Trophoblast cell (in vitro differentiated cells and primary cell): Measurements from ENCODE around the gene PPAN.

Experiments used
- DNase-seq, 2 donors: peaks; one replicate each; pipeline ENCODE4 v3.0.0-alpha.2; 2016
- H2AFZ ChIP-seq: 2 replicates; pipeline ENCODE4 v1.6.1; 2013; ENCODE audit warnings: low read length, moderate library complexity, mild to moderate bottlenecking; ENCODE audit not compliant: insufficient read depth, poor library complexity
- H2AK5ac ChIP-seq: 2 replicates; pipeline ENCODE4 v1.6.1; 2013; ENCODE audit warnings: mild to moderate bottlenecking, low read length
- H2BK120ac ChIP-seq: 2 replicates; pipeline ENCODE4 v1.6.1; 2013; ENCODE audit warnings: low read length, mild to moderate bottlenecking, moderate library complexity; ENCODE audit not compliant: insufficient read depth, poor library complexity
- H2BK12ac ChIP-seq: 2 replicates; pipeline ENCODE4 v1.6.1; 2013; ENCODE audit warnings: mild to moderate bottlenecking, low read length, moderate library complexity
- H2BK5ac ChIP-seq: 2 replicates; pipeline ENCODE4 v1.6.1; 2013; ENCODE audit warnings: low read length, low read depth, moderate library complexity, mild to moderate bottlenecking; ENCODE audit not compliant: poor library complexity
- H3K14ac ChIP-seq: 2 replicates; pipeline ENCODE4 v1.6.1; 2013; ENCODE audit warnings: mild to moderate bottlenecking, low read length
- H3K18ac ChIP-seq: 2 replicates; pipeline ENCODE4 v1.6.1; 2013; ENCODE audit warnings: mild to moderate bottlenecking, low read length
- H3K23ac ChIP-seq: 2 replicates; pipeline ENCODE4 v1.6.1; 2013; ENCODE audit warnings: low read length
- H3K27ac ChIP-seq: 2 replicates; pipeline ENCODE4 v1.5.1; 2013; ENCODE audit warnings: low read depth, mild to moderate bottlenecking, inconsistent platforms, low read length, moderate library complexity
- H3K27me3 ChIP-seq: 2 replicates; pipeline ENCODE4 v1.6.1; 2013; ENCODE audit warnings: inconsistent platforms, mild to moderate bottlenecking, low read length, moderate library complexity; ENCODE audit not compliant: insufficient read depth
- H3K36me3 ChIP-seq, 2 experiments: 1 replicate in 1 of 2; 2 replicates in 1 of 2; pipeline ENCODE4 v1.6.1; 2013; ENCODE audit warnings: low read length in 2 of 2, mild to moderate bottlenecking in 2 of 2, moderate library complexity in 1 of 2; ENCODE audit not compliant: insufficient read depth in 2 of 2, control insufficient read depth in 1 of 2
- H3K4ac ChIP-seq: 2 replicates; pipeline ENCODE4 v1.6.1; 2013; ENCODE audit warnings: low read depth, mild to moderate bottlenecking, low read length, moderate library complexity
- H3K4me1 ChIP-seq, 2 experiments: 1 replicate in 1 of 2; 2 replicates in 1 of 2; pipeline ENCODE4 v1.6.1; 2013; ENCODE audit warnings: low read length in 2 of 2, mild to moderate bottlenecking in 2 of 2, moderate library complexity in 1 of 2; ENCODE audit not compliant: insufficient read depth in 2 of 2, control insufficient read depth in 1 of 2
- H3K4me2 ChIP-seq: 2 replicates; pipeline ENCODE4 v1.6.1; 2013; ENCODE audit warnings: inconsistent platforms, mild to moderate bottlenecking, low read length, moderate library complexity
- H3K4me3 ChIP-seq: 2 replicates; pipeline ENCODE4 v1.5.1; 2013; ENCODE audit warnings: mild to moderate bottlenecking, low read depth, low read length, inconsistent platforms
- H3K79me1 ChIP-seq: one replicate; pipeline ENCODE4 v1.6.1; 2013; ENCODE audit warnings: low read length
- H3K79me2 ChIP-seq: 2 replicates; pipeline ENCODE4 v1.6.1; 2013; ENCODE audit warnings: low read length, mild to moderate bottlenecking; ENCODE audit not compliant: control insufficient read depth, insufficient read depth, poor library complexity
- H3K9ac ChIP-seq: 2 replicates; pipeline ENCODE4 v1.6.1; 2013; ENCODE audit warnings: mild to moderate bottlenecking, low read length
- H3K9me3 ChIP-seq: 2 replicates; pipeline ENCODE4 v1.6.1; 2013; ENCODE audit warnings: low read depth, mild to moderate bottlenecking, control low read depth, inconsistent platforms, low read length; ENCODE audit not compliant: insufficient read depth
- H4K12ac ChIP-seq: 2 replicates; pipeline ENCODE4 v1.6.1; 2013; ENCODE audit warnings: low read depth, mild to moderate bottlenecking, low read length, moderate library complexity
- H4K8ac ChIP-seq: 2 replicates; pipeline ENCODE4 v1.6.1; 2013; ENCODE audit warnings: low read depth, mild to moderate bottlenecking, low read length, moderate library complexity
- H4K91ac ChIP-seq: one replicate; pipeline ENCODE4 v1.6.1; 2013; ENCODE audit warnings: low read depth, mild to moderate bottlenecking, low read length, moderate library complexity
- WGBS: extraction: QIAGEN DNeasy Blood & Tissue Kit; methylation state at CpG from one replicate; pipeline ENCODE4 v1.1.7; 2013; ENCODE audit warnings: missing lambda C conversion rate; ENCODE audit not compliant: insufficient read length, insufficient coverage; ENCODE audit errors: extremely low coverage; 5-methylcytosine and 5-hydroxymethylcytosine counted together

Gene PPAN

DNA sequence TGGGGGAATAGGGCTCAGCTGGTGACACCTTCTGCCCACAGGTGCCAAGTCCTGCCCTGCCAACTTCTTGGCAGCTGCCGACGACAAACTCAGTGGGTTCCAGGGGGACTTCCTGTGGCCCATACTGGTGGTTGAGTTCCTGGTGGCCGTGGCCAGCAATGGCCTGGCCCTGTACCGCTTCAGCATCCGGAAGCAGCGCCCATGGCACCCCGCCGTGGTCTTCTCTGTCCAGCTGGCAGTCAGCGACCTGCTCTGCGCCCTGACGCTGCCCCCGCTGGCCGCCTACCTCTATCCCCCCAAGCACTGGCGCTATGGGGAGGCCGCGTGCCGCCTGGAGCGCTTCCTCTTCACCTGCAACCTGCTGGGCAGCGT is 7.4 kb downstream of the PPAN start:
- no peak overlapping the region for H3K4ac ChIP-seq
- no peak for DNase-seq
- H3K4me1 ChIP-seq = peaks cover 0 to 2% of the 10 kb centered on the region in 2 experiments
- no peak overlapping the region for H3K14ac ChIP-seq
- H2BK12ac ChIP-seq = no peak overlapping the region
- H3K4me3 ChIP-seq = no peak overlapping the region
- peaks cover 66 to 74% of the 10 kb centered on the region in 2 experiments for H3K36me3 ChIP-seq
- no peak overlapping the region for H3K4me2 ChIP-seq
- H3K23ac ChIP-seq = no peak overlapping the region
- H3K79me1 ChIP-seq = no peaks in the 10 kb centered on the region
- H3K27ac ChIP-seq = no peak overlapping the region
- H2BK5ac ChIP-seq = no peak overlapping the region
- H2AFZ ChIP-seq = no peak overlapping the region
- no peak overlapping the region for H4K12ac ChIP-seq
- H2AK5ac ChIP-seq = no peak overlapping the region
- no CpG with 5 or more reads among the region's 19 CpGs for WGBS
- no peaks in the 10 kb centered on the region for H3K27me3 ChIP-seq
- H4K8ac ChIP-seq = no peak overlapping the region
- H4K91ac ChIP-seq = no peak overlapping the region
- H3K9me3 ChIP-seq = no peaks in the 10 kb centered on the region
- no peak overlapping the region for H3K9ac ChIP-seq
- H3K79me2 ChIP-seq = no peaks in the 10 kb centered on the region
- H2BK120ac ChIP-seq = no peak overlapping the region
- no peak overlapping the region for H3K18ac ChIP-seq

DNA sequence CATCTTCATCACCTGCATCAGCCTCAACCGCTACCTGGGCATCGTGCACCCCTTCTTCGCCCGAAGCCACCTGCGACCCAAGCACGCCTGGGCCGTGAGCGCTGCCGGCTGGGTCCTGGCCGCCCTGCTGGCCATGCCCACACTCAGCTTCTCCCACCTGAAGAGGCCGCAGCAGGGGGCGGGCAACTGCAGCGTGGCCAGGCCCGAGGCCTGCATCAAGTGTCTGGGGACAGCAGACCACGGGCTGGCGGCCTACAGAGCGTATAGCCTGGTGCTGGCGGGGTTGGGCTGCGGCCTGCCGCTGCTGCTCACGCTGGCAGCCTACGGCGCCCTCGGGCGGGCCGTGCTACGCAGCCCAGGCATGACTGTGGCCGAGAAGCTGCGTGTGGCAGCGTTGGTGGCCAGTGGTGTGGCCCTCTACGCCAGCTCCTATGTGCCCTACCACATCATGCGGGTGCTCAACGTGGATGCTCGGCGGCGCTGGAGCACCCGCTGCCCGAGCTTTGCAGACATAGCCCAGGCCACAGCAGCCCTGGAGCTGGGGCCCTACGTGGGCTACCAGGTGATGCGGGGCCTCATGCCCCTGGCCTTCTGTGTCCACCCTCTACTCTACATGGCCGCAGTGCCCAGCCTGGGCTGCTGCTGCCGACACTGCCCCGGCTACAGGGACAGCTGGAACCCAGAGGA is 7.9 kb downstream of the PPAN start:
- Histone ChIP-seq H4K8ac (no peak overlapping the region), H2AFZ (no peak overlapping the region), H3K9ac (no peak overlapping the region), H2BK120ac (no peak overlapping the region), H2BK12ac (no peak overlapping the region), H3K14ac (no peak overlapping the region), H3K4ac (no peak overlapping the region), H3K23ac (no peak overlapping the region), H3K27me3 (no peaks in the 10 kb centered on the region), H3K36me3 (peaks cover 68 to 77% of the 10 kb centered on the region in 2 experiments), H3K4me2 (no peak overlapping the region), H3K79me1 (peaks cover under 1% of the 10 kb centered on the region), H3K4me3 (no peak overlapping the region), H3K27ac (no peak overlapping the region), H3K79me2 (peaks cover 3% of the 10 kb centered on the region), H3K18ac (no peak overlapping the region), H4K91ac (no peak overlapping the region), H2AK5ac (no peak overlapping the region), H3K9me3 (no peaks in the 10 kb centered on the region), H4K12ac (no peak overlapping the region), H2BK5ac (no peak overlapping the region), H3K4me1 (peaks cover 4 to 6% of the 10 kb centered on the region in 2 experiments)
- WGBS = no CpG with 5 or more reads among the region's 43 CpGs
- DNase-seq = no peak

DNA sequence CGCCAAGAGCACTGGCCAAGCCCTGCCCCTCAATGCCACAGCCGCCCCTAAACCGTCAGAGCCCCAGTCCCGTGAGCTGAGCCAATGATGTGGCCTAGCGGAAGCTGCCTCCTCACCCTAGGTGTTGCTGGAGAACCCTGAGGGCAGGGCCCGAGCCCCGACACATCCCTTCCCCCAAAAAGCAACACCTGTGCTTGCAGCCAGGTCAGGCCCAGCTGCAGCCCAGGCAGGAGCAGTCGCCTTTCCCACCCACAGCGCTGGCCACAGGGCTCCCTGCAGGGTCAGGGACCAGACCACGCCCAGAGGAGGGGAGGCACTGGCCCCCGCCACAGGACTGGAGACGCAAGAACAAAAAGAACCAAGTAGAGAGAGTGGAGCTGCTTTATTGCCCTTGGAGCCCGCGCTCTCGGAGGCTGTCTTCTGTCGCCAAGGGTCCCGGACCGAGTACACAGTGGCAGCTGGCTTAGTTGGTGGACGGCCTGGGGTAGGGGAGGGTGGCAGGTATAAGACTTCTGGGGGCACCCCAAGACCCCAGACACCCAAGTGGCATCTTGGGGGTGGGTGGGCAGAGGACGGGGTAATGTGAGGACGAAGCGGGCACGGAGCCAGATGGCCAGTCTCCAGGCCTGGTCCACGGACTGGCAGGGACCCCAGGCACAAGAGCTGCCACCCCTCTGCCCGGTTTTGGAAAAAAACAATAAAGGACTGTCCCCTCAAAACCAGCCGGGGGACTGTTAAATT is 8.7 kb downstream of the PPAN start:
- Histone ChIP-seq H3K27ac (no peak overlapping the region), H2BK120ac (no peak overlapping the region), H3K14ac (no peak overlapping the region), H3K9ac (no peak overlapping the region), H4K12ac (no peak overlapping the region), H2BK5ac (no peak overlapping the region), H3K79me2 (peaks cover 8% of the 10 kb centered on the region), H3K23ac (no peak overlapping the region), H3K18ac (no peak overlapping the region), H3K4ac (no peak overlapping the region), H3K36me3 (peaks cover 61 to 70% of the 10 kb centered on the region in 2 experiments), H3K79me1 (peaks cover 6% of the 10 kb centered on the region), H3K4me2 (no peak overlapping the region), H3K4me1 (peaks cover 6 to 7% of the 10 kb centered on the region in 2 experiments), H3K9me3 (peaks cover 2% of the 10 kb centered on the region), H3K27me3 (no peaks in the 10 kb centered on the region), H2BK12ac (no peak overlapping the region), H3K4me3 (no peak overlapping the region), H2AK5ac (no peak overlapping the region), H2AFZ (no peak overlapping the region), H4K8ac (no peak overlapping the region), H4K91ac (no peak overlapping the region)
- no peak for DNase-seq
- no CpG with 5 or more reads among the region's 26 CpGs for WGBS

DNA sequence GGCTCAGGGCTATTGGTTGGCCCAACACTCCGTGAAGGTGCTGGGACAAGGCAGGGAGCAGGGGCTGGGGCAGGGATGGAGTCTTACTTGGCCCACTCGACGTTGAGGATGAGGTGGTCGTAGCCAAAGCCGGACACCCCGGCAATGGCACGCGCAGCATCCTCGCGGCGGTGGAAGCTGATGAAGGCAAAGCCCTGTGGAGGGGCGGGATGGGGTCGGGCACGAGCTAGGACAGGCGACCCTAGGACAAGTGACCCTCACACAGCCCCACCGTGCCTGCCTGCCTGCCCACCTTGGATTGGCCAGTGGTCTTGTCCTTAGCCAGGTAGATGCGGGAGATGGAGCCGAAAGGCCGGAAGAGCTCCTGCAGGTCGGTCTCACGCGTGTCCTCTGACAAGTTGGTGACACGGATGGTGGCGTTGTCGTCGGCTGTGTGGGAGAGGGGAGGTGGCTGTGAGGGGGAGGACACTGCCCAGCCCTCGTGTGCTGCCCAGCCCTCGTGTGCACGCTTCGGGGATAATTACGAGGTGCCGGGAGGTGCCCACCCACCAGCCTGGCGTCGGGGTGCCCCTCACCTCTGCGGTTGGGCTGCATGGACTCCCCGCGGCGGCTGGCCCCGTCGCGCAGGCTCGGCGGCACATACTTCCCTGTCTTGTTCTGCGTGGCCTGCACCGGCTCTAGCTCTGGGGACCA is 9.4 kb downstream of the PPAN start:
- Histone ChIP-seq H3K4me2 (no peak overlapping the region), H3K27ac (no peak overlapping the region), H3K23ac (no peak overlapping the region), H3K79me2 (peaks cover 8% of the 10 kb centered on the region), H2BK120ac (no peak overlapping the region), H2BK5ac (no peak overlapping the region), H4K12ac (no peak overlapping the region), H3K18ac (no peak overlapping the region), H3K9me3 (peaks cover 4% of the 10 kb centered on the region), H4K91ac (no peak overlapping the region), H3K9ac (no peak overlapping the region), H3K14ac (no peak overlapping the region), H2BK12ac (no peak overlapping the region), H4K8ac (no peak overlapping the region), H3K27me3 (no peaks in the 10 kb centered on the region), H3K4me3 (no peak overlapping the region), H3K4me1 (peaks cover 6 to 7% of the 10 kb centered on the region in 2 experiments), H3K4ac (no peak overlapping the region), H2AK5ac (no peak overlapping the region), H3K79me1 (peaks cover 6% of the 10 kb centered on the region), H2AFZ (no peak overlapping the region), H3K36me3 (peaks cover 54 to 63% of the 10 kb centered on the region in 2 experiments)
- DNase-seq = no peak
- no CpG with 5 or more reads among the region's 45 CpGs for WGBS
